Measurements from ENCODE around the gene FGF10.

The FGF10 gene

DNA sequence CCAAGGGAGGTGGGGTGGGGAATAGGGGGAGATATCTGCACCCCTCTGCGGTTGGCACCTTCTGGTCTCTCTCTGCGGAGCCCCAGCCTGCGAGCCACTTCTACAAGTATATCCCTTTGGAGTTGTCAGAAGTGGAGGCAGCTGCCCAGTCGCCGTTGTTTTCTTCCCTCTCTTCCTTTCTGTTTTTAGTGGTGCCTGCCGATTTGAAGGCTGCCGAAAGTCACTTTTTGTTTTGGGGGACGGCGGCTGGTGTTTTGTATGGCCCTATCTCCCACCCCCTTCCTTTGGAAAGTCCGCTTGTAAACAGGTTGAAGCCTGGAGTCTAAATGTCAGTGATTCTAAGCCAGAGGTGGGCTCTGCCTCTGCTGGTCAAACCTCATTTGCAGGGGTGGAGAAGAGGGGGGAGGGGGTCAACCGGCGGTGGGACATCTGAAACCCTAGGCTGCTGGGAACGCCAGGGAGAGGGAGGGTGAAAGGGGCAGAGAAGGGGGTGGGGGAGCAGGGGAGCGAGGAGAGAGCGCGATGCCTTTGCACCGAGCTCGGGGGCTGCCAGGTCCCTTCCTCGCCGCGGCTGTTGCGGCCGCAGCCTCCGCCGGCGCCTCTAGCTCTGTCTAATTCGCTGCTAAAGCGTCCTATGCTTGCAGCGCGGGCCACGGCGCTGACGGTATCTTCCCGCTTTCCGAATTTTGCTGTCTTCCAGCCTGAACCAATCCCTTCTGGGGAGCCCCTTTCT, at the start of gene FGF10:
Gene FGF10 (minus strand): TSS at position 331 of the 733 bp plus-strand sequence. CDS start 738 bp downstream, outside the sequence.
- no peak for DNase-seq

DNA sequence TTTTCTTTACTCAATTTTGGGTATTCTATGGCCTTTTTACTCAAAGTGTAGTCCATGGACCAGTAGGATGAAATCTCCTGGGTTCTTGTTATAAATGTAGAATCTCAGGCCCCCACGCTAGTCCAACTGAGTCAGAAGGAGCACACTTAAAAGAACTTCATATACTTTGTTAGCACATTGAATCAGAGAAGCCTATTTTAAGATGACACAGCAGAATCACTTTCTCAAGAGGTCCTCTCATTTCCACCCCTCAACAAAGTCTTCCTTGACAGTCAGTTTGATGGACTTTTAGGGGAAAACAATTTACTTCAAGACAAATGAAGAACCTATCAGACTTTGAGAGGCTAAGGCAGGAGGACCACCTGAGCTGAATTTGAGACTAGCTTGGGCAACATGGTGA, 37.7 kb upstream of the FGF10 start:
- DNase-seq = no peak

DNA sequence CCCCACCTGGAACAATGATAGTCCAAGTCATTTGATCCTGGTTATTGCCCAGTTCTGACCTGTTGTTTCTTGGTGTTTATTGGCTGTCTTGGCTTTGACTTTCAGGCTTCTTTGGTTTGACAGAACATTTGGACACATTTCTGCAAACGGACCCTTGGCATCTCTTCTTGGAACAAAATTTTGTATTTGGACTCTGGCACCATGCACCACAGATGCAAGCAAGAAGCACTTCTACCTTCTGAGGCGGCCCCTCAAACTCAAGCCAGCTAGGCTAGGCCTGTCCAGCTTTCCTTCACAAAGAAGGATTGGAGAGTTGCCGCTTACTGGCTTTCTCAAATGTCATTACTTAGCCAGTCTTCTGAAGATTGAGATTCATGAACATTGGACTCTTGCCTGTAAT, 23.1 kb upstream of the FGF10 start:
- DNase-seq = no peak

DNA sequence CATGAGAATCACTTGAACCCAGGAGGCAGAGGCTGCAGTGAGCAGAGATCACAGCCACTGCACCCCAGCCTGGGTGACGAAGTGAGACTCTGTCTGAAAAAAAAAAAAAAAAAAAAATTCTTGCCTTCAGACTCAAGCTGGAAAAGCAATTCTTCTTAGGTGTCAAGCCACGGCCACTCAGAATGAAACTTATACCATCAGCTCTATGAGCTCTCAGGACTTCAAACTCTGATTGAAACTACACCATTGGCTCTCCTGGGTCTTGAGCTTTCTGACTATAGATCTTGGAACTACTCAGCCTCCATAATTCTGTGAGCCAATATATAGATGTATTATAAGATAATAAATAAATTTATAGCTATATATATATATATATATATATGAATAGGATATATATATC, 12.9 kb upstream of the FGF10 start:
- DNase-seq = no peak

DNA sequence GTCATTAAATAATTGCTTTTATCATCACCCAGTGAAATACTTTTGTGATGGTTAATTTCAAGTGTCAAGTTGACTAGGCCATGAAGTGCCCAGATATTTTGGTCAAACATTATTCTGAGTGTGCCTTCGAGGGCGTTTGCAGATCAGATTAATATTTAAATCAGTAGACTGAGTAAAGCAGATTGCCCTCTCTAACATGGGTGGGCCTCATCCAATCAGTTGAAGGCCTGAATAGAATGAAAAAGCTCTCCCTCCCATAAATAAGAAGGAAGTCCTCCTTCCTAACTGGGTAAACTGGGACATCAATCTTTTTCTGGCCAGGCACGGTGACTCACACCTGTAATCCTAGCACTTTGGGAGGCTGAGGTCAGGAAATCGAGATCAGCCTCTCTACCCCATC, 12.4 kb upstream of the FGF10 start:
- no peak for DNase-seq

DNA sequence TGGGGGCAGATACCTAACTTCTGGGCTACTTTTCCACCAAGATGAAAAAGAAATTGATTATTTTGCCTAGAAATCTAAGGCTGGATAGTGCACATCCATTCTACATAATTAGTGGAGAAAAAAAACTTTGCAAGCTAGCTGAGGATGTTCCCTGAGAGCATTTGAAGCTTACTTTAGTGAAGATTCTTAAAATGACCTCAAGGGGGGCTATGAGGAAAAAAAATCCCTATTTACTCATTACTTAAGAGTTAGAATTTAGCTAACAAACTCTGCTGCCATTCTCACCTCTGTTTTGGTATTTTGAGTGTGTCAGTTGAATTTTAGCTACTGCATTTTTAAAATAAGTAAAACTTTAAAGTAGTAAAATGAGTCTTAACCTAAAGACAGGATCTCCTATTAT, 9.2 kb upstream of the FGF10 start:
- no peak for DNase-seq

DNA sequence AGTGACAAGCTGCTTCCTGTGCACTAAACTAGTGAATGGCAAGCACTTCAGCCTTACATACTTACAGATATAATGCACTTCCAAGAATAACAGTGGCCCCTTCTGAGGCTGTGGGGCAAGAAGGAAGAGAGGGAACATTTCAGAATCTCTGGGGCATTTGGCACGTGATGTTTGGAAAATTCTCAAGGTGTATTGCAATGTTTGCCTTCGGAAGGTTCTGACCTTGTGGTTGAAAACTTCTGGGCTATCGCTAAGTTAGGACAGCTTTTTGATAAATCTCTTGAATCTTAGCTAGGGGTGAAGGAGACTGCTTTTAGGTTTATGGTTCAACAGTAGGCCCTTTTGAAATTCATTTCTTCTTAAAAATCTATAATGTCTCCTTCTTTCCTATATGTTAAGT, 7.1 kb upstream of the FGF10 start:
- no peak for DNase-seq

DNA sequence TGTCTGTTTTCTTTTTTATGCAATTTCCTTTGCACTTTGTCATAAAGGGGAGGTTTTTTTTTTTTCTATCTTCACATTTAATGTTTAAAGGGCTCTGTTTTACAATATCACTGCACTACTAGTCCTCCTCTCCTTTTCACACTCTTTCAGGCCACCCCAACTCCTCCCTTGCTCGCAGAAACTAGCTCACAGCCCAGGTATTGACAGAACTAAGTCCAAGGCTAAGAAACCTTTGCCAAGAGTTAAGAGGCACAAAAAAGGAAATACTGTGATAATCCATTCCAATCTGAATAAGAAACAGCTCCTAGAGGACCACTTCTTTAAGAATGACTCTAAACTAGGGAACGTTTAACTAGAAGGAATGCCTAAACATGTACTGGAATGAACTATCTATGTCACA, 1.1 kb upstream of the FGF10 start:
- no peak for DNase-seq

DNA sequence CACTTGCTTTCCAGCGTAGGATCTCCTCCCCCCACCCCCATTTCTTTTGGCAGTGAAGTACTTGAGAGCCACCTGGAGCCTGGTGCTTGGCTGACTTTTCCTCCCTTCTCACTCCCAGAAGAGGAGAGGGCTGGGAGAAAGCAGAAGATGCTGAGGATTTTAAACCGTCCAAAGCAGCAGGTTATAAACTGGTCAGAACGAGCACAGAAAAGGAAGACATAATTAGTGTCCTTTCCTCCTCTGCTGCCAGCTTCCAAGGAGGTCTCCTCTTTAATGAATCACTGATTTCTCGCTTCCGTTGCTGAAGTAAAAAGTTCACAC, 563 bp upstream of the FGF10 start:
- DNase-seq = no peak

DNA sequence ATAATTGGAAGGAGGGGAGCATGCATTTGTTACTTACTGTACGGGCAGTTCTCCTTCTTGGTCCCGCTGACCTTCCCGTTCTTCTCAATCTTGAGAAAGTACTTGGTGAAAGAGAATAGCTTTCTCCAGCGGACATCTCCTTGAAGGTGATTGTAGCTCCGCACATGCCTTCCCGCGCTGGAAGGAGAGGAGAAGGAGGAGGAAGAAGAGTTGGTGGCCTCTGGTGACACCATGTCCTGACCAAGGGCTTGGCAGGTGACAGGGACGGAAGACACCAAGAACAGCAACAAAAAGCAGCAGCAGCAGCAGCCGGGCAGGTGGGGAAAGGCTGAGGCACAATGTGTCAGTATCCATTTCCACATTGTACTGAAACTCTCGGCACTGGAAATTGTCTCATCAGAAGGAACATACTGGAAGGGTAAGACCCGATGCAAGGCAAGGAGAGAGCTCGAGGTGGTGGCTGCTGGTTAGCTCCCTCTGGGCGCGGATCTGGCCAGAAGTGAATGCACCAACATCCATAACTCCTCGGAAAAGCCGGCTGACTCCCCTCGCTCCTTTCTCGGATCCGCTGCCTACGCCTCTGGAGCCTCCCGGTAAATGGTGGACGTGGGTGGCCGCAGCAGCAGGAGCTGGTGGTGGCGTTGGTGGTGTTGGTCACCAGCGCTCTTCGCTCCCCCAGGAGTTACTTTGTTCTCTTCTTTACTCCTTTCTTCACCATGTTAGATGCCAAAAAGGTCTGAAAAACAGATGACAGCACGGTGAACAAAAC, 715 bp downstream of the FGF10 start:
- no peak for DNase-seq

DNA sequence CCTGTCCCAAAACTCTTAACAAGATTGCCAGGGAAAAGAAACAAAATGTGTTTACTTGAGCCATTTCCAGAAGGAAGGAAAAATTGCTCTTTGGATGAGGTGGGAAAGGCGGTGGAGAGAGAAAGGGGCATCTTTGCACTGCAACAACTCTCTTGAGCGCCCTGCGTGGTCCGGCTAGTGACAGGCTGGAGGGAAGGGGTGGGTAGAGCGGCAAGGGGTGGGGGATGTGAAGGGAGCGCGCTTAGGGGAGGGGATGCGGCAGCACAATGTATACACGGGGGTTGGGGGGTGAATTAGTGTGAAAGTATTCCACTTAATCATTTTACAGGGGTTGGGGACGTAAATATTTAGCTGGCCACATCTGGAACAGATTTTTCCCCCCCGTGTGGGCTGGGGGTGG, 1.3 kb downstream of the FGF10 start:
- no peak for DNase-seq

DNA sequence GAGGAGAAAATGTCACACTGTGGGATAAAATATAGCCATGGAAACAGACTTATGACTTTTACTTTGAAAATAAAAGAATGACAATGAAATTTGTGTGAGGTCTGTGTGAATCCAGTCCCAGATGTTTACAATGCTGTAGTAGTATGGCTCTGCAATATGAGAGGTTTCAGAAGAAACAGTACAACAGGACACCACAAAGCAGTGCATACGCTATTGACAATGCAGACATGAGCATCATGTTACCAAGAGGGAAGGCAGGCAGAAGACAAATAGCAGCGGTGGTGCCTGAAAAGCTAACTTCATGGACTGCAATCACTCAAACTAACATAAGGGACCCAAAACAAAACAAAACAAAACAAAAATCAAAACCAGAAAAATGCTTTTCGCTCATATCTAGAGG, 1.8 kb downstream of the FGF10 start:
- no peak for DNase-seq

DNA sequence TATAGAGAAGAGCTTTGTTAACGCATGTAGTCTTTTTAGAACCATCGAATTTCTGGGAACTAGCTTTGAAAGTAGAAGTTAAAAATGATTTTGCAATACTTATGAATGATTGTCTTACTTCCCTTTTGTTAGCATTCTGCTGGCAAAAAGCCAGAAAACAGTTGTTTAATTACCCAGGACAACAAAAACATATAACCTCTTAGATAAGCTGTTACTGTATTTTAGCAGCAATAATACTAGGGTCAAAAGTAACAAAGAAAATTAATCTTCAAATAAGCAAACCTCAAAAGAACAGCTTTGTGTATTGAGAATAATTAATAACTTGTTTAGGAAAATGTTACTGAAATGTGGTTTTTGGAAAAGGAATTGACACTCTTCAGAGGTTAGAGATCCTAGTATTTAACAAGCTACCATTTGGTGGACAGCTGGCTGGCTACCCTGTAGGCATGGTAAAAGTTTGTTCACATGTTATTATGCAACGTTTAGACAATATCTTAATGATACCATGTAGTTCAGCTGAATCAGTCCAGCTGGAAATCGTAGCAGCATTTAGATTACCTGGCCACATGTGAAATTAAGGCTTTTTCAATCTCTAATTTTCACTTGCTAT, 3.8 kb downstream of the FGF10 start:
- DNase-seq = no peak

DNA sequence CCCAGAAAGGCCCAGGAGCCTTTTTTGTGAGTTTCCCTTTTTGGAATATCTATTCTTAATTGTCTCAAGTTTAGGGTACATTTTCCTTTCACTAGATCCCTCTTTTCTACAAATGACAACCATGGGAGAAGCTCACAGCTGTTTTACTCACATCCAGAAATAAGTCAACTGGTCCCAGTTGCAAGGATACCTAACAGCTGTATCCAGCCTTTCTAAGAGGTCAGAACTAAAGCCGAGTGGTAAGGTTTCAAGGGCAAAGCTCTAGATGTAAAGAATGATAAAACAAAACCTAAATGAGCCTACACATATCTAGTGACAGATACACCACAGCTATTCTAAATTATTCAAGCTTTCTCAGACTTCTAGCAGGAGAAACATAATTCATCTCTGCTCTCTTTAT, 4.4 kb downstream of the FGF10 start:
- no peak for DNase-seq

DNA sequence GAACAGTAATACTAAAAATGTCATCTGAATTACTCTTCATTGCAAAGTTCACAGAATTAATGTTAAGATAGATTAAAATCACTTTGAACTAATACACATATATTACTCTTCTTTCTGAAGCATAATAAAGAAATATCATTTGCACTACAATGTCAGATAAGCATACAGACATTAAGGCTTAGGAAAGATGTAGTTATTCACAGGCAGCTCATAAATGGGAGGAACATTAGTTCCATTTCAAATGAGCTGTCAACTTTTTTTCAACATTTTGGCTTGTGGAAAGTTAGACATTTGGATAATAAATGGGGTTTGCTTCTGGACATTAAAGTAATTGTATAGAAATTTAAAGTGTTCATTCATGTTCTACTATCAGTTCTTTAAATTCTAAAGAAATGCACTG, 6.3 kb downstream of the FGF10 start:
- DNase-seq = no peak

DNA sequence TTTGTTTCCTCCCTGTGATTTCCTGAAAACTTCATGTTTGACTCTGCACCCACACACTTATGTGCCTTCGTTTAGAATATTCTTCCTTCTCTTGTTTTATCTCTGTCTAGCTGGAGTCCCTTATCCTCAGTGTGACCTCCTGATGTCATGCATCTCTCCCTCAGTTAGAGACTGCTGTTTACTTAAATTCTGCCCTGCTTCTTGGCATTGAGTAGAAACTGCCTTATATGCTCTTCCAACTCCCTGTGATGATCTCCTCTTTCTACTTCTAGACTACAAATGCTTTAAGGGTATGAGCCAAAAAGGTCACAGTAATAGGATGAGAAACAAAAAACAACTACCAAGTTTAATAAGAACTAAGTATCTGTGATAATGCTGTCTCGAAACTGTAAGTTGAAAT, 12.2 kb downstream of the FGF10 start:
- DNase-seq = no peak

DNA sequence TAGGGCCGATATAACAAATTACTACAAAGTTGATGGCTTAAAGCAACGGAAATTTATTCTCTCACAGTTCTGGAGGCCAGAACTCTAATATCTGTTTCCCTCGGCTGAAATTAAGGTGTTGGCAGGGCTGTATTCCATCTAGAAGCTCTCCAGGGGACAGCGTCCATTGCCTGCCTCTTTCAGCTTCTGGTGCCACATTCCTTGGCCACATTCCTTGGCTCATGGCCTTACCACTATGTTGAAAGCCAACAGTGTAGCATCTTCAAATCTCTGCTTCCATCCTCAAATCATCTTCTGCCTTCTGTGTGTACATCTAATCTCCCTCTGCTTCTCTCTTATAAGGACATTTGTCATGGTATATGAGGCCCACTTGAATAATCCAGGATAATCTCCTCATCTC, 17.2 kb downstream of the FGF10 start:
- no peak for DNase-seq

DNA sequence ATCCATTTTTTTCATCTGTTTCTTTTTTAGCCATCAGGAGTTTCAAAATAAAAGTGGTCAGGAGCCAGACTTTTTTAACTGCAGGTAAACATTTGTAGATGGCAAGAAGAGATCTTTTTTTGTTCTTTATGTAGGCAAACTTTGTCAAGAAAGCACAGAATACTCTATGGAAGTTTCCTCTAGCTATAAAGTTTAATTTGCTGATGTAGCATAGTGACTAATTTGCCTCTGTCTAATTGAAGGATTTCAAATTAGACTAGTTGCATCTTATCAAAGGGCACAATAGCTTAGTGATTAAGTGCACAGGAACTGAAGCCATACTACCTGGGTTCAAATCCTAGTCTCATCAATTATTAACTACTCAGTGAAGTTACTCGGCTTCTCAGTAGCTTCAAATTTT, 22.0 kb downstream of the FGF10 start:
- no peak for DNase-seq

DNA sequence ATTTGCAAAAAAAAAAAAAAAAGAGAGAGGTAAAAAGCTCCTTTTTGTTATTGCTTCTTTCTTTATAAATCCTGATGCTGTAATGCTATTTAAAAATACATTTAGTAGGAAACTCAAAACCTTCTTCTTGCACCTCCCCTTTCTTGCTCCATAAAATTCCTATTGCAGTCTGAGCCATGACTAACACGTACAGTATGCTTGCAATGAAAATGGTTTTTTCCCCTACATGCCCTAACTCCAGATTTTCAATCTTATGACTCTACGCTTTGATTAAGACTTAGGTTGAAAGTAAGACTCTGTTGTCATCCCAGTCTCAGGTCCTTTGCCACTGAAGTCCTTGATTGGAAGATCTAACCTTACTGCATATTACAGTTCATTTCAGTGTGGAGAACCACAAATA, 23.9 kb downstream of the FGF10 start:
- no peak for DNase-seq

DNA sequence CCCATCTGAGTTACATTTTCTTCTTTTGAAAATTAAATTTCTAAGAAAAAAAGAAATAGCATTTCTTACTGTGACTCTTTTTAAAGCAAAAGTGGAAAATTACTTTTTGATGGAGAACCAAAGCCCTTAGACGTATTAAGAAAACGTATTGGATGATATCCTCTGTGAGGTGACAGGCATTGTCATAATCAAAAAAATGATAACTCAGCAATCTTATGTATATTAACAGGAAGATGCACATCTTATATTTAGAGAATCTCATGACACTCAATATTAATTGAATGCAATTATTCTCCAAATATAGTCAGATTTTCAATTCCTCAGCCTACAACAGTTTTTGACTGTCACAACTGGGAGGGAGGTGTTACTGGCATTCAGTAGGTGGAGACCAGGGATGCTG, 25.1 kb downstream of the FGF10 start:
- no peak for DNase-seq

DNA sequence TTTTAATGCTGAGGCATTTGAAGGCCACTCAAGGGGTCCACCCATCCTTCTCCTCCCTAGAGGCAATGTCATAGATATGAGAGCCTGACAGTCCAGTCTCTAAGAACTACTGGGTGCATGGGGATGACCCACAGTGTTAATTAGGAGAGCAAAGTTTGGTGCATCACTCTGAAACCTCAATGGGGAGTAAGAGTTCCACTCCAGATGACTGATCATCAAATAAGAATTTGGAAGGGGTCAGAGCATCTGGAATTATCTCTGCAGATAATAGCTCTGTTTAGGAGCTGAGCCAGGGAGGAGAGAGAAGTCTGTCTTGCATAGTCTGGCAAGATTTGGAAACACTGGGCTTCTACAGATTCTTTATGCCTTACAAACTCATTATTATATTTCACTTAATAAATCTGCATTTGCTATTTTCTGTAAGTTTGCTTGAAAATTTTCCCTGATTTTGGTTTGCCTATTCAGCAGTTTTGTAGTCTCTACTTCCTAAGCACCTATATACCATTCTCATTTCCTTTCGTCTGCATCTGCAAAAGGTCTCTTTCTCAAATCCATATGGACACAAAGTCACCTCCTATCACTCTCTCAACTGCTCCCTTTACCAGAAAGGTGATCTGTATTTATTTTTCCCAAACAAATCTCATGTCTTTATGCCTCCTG, 27.7 kb downstream of the FGF10 start:
- no peak for DNase-seq

DNA sequence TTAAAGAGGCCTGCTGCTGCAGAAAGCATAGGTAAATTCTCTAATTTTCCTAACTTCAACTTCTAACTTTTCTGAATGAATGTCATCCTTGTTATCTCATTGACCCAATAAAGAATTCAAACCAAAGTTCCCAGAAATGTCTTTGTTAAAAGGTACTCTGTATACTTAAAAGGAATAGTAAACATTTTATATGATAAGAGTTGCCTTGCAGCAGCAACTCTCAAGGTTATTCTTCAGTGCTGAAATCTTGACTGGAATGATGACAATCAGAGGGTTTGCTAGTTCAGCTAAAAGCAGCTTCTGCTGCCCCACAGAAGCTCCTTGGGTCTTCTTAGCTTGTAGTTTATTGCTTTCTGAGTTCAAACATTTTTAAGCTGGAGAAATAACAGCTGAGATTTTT, 28.3 kb downstream of the FGF10 start:
- DNase-seq = no peak

DNA sequence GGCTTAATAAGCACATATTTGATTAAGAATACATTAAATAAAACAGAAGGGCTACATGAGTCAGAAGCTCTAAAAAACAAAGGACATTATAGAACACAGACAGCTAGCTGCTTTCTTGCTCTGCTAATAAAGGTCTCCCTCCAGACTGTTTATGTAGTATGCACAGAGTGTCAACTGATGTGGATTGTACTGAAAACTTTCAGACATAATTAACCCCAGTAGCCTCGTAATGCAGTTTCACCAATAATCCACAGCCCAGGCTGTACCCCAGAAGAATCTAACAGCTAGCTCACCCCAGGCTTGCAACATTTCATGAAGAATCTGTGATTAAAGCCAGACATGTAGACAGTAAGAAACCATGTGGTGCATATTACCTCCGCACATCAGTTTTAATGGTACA, 30.8 kb downstream of the FGF10 start:
- no peak for DNase-seq

DNA sequence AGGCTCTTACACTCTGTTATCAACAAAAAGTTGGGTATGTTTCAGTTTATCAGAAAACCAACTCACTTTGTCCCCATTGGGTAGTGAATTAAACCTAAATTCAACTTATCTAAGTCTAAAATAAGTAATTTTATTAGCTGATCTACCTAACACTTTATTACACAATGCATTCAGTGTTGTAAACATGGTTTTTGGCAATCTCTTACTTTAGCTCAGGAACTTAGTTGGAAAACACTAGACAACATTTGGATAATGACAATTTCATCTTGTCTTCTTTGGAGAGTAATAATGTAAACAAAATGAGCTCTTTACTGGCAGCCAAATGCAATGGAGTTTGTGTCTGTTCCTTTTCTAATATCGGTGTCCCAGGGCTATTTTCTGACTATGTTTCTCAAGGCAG, 33.0 kb downstream of the FGF10 start:
- DNase-seq = no peak
